Choroid plexus epithelial cell (primary cell): Measurements from ENCODE around the gene PPP1R37.
A peak's percentile ranks its signal among the peaks of the same experiment; 100 is the strongest.

Source experiments
- DNase-seq: peaks from one replicate; pipeline ENCODE4 v3.0.0-alpha.2; 2010; ENCODE audit warnings: low read depth
- H3K4me3 ChIP-seq: 2 replicates; pipeline ENCODE4 v1.5.1; 2011; ENCODE audit warnings: low read depth, mild to moderate bottlenecking, control low read depth, low read length, moderate library complexity
- TF ChIP-seq, protein P1 (sequence below): conservative IDR thresholded peaks from 2 replicates; pipeline ENCODE4 v1.5.1; 2011; ENCODE audit warnings: low read depth, mild to moderate bottlenecking, control low read depth, inconsistent platforms, low read length, moderate library complexity

Gene PPP1R37

DNA sequence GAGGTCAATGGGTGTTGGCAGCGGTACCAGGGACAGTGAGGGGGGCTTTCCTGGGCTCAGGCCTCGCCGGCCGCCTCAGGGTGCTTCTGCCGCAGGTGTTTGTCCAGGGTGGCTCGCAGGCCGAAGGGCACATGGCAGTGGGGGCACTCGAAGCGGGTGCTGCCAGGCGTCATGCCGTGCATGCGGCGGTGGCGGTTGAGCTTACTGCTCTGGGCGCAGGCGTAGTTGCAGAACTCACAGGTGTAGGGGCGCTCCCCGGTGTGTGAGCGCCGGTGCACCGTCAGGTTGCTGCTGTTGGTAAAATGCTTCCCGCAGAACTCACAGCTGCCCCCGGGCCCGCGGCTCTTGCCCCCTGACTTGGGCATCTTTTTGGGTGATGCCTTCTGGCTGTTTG, 21.4 kb upstream of the PPP1R37 start:
- TF ChIP-seq, protein P1, sequence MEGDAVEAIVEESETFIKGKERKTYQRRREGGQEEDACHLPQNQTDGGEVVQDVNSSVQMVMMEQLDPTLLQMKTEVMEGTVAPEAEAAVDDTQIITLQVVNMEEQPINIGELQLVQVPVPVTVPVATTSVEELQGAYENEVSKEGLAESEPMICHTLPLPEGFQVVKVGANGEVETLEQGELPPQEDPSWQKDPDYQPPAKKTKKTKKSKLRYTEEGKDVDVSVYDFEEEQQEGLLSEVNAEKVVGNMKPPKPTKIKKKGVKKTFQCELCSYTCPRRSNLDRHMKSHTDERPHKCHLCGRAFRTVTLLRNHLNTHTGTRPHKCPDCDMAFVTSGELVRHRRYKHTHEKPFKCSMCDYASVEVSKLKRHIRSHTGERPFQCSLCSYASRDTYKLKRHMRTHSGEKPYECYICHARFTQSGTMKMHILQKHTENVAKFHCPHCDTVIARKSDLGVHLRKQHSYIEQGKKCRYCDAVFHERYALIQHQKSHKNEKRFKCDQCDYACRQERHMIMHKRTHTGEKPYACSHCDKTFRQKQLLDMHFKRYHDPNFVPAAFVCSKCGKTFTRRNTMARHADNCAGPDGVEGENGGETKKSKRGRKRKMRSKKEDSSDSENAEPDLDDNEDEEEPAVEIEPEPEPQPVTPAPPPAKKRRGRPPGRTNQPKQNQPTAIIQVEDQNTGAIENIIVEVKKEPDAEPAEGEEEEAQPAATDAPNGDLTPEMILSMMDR: no peak
- DNase-seq: no peak
- H3K4me3 ChIP-seq: no peak overlapping the region

DNA sequence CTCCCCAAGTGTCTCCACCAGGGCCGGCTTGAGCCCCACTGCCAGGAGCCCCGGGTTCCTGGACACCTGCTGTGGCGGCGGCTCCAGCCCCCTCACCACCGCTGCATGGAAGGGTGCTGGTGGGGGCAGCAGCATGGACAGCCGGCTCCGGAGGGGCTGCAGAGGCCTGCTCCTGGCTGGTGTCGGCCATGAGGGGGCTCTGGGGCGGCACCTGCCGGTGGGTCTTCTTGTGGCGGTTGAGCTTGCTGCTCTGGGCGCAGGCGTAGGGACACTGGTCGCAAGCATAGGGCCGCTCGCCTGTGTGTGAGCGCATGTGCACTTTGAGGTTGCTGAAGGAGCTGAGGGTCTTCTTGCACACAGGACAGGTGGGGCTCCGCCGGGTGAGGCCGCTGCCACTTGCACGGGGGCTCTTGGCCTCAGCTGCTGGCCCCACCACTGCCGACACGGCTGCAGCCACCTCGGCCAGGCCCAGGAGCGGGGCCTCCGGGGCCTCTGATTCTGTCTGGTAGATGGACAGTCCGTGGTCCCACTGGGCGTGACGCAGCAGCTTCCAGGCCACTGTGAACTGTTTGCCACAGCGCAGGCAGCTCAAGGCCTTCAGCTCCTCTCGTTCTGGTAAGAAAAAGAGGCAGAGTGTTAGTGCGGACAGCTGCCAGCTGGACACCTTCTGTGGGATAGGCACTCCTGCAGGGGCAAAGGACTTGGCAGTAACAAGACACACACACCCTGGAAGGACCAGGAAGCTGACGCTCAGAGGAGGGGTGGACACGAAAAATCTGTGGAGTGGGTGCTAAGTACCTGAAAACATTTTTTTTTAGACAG, 20.8 kb upstream of the PPP1R37 start:
- H3K4me3 ChIP-seq: no peak overlapping the region
- TF ChIP-seq, protein P1: no peak
- no peak for DNase-seq

DNA sequence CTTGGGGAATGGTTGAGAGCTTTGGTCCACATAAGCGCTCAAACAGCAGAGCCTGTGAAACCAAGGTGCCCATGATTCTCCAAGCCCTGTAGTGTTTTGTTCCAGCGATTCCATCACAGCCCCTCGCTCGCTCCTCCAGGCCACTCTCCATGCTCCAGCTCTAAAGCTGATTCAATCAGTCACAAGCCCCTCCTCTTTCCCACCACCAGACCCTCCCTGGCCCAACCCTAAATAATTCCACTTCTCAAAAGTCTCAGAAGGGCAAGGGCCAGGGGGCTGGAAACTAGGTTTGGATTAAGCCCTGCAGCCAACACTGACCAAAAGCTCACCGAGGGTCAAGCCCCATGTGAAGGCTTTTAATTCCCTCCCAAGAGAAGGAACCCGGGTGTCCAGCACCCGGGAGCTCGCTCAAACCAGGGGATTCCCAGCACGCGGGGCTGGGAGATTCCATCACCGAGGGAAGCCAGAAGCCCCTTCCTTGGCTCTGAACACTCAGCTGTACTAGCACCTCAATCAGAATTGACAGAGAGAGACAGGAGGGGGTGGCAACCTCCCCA, 18.2 kb upstream of the PPP1R37 start:
- DNase-seq: no peak
- peak overlapping the region; percentile 11 for H3K4me3 ChIP-seq
- TF ChIP-seq, protein P1: no peak

DNA sequence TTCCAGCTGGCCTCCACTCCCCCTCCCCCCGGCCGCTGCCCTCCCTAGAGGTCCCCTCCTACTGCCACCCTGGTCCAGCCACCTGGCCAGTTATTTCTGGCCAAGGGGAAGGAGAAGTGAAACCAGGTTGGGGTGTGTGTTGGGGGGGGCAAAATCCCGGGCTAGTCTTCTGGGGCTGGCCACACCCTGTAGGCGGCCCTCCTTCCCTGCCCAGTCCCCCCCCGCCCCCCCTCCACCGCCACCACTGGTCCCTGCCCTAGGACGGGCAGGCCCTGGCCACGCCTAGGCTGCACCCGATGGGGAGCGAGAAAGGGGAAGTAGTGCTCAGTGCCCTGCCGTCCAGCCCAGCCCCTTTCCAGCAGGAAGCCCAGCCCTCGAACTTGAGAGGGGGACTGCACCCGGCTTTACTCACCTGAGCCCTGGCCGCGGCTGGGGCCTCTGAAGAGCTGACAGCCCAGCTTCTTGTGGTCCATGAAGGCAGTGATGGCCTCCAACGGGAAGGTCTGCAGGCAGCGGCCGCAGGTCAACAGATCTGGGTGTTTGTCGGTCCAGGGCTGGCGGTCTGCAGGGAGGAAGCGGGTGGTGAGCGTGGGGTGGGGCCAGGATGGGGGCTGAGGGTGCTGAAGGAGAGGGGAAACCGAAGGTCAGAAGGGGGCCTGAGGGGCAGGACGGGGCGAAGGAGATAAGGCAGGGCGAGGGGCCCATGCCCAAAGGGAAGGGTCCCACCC, 17.5 kb upstream of the PPP1R37 start:
- H3K4me3 ChIP-seq: peak overlapping the region; percentile 54
- DNase-seq: peak; percentile 29

DNA sequence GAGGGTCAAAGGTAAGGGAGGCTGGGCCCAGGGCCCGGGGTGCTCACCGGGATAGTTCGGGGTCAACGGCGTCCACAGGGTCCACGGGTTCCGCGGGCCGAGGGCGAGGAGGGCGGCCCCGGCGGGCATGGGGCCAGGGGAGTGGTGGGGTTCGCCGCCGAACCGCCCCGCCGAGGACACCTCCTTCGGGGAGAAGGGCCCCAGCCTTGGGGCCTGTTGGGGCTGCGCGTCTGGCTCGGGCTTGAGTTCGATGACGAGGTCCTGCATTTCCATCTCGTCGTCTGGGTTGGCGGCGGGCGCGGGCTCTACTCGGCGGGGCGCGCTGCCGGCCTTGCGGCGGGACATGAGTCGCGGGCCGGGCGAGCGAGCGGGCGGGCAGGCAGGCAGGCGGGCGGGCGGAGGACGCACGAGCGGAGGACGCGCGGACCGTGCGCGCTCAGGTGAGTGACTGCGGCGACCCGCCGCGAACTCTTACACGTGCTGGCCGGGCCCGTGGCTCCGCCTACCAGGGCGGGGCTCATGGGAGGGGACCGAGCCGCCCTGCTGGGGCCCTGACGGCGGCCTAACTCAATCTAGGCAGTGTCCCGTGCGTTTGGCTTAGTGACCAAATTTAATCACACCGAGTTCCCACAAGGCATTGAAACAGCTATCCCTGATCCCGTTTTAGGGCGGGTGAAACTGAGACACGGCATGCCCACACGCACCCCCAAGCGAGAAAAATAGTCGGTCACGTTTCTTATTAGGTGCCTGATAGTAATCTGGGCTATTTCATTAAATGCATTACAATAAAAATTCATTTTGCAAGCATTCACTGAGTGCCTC, 16.7 kb upstream of the PPP1R37 start, which contains the start of gene ZNF296:
Gene ZNF296 (minus strand): TSS at position 450 of the 822 bp plus-strand sequence. CDS start 105 bp downstream, at position 345.
- no peak for DNase-seq
- TF ChIP-seq, protein P1: no peak
- H3K4me3 ChIP-seq: peak within 1 kb of the TSS; percentile 54

More for the DNA sequence above, 17.5 kb upstream of the PPP1R37 start:
- TF ChIP-seq, protein P1: no peak
